DMS153 treated with DMSO at 0.1 percent for 48 hours (cell line): ENCODE measurements around the gene WDR73.

Source experiments
- DNase-seq: peaks from one replicate; lab custom pipeline; 2025; ENCODE audit not compliant: unreplicated experiment; lab: John Stamatoyannopoulos, UW

Gene WDR73

GRCh38 chr15:84590406-84590805, 63.7 kb downstream of the WDR73 start:
- no peak for DNase-seq
